ENCODE measurements around the gene GYS1.
A peak's percentile ranks its signal among the peaks of the same experiment; 100 is the strongest.

GYS1 gene

GRCh38 chr19:48988860-48989259 is 4.2 kb downstream of the GYS1 start:
- DNase-seq (ENCODE audit: low read depth), result no peak

DNA sequence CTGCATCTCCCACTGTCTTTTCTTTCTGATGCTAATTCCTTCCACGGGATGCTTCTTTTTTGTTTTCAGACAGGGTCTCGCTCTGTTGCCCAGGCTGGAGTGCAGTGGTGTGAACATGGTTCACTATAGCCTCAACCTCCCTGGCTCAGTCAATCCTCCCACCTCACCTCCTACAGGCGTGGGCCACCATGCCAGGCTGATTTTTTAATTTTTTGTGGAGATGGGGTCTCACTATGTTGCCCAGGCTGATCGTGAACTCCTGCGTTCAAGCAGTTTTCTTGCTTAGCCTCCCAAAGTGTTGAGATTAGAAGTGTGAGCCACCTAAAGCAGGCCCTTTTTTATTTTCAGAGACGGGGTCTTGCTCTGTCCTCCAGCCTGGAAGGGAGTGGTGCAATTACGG is 4.8 kb downstream of the GYS1 start:
- no peak for DNase-seq (ENCODE audit: low read depth)

GRCh38 chr19:48987323-48987722 is 5.8 kb downstream of the GYS1 start:
- DNase-seq (ENCODE audit: low read depth), result no peak

DNA sequence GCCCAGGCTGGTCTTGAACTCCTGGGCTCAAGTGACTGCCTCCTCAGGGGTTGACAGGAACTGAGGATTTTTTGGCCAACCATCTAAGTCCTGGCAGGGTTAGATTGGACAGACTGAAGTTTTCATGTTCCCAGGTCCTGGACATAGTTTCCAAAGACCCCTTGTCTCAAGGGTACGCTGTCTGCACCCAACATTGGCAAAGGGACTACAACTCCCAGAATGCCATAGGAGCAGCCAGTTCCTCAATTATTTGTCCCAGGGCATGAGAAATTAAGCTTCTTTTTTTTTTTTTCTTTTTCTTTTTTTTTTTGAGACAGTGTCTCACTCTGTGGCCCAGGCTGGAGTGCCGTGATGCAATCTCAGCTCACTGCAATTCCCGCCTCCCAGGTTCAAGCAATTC is 6.9 kb downstream of the GYS1 start:
- no peak for DNase-seq (ENCODE audit: low read depth)

- DNase-seq (ENCODE audit: low read depth), result no peak
Observed at GRCh38 chr19:48985711-48986110, 7.4 kb downstream of the GYS1 start.

GRCh38 chr19:48982280-48982679 is 10.8 kb downstream of the GYS1 start:
- no peak for DNase-seq (ENCODE audit: low read depth)

DNA sequence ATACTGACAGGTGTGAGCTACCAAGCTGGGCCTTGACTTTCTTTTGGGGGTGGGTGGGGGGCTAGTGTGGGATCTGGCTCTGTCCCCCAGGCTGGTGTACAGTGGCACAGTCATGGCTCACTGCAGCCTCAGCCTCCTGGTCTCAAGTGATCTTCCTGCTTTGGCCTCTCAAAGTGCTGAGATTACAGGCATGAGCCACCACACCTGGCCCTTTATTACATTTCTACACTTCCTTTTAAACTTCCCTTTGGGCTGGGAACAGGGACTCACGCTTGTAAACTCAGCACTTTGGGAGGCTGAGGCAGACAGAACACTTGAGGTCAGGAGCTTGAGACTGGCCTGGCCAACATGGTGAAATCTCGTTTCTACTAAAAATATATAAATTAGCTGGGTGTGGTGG is 16.0 kb downstream of the GYS1 start:
- no peak for DNase-seq (ENCODE audit: low read depth)

- DNase-seq (ENCODE audit: low read depth), result no peak
Observed at GRCh38 chr19:48975947-48976847, 16.9 kb downstream of the GYS1 start.

DNA sequence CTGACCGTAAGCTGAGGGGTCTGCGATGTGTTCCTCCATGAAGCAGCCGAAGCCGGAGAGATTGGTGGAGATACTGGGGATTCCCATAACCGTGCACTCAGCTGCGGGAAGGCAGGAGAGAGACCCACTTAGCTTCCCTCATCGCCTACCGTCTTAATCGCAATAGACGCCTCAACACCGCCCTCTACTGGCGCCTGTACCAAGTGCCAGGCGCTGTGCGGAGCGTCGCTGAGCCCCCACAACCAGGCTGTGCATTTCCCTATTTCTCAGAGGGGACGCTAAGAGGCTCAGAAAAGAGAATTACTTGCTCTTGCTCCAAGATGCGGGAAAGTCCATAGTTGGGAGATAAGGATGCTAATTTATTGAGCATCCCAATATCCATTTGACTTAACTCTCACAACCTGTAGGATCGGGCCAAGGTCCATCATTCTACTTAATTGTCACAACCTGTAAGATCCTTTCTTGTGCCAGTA is 22.1 kb downstream of the GYS1 start:
- DNase-seq (ENCODE audit: low read depth), result no peak

GRCh38 chr19:48970139-48970766 is 22.9 kb downstream of the GYS1 start:
- DNase-seq (ENCODE audit: low read depth), result no peak

DNA sequence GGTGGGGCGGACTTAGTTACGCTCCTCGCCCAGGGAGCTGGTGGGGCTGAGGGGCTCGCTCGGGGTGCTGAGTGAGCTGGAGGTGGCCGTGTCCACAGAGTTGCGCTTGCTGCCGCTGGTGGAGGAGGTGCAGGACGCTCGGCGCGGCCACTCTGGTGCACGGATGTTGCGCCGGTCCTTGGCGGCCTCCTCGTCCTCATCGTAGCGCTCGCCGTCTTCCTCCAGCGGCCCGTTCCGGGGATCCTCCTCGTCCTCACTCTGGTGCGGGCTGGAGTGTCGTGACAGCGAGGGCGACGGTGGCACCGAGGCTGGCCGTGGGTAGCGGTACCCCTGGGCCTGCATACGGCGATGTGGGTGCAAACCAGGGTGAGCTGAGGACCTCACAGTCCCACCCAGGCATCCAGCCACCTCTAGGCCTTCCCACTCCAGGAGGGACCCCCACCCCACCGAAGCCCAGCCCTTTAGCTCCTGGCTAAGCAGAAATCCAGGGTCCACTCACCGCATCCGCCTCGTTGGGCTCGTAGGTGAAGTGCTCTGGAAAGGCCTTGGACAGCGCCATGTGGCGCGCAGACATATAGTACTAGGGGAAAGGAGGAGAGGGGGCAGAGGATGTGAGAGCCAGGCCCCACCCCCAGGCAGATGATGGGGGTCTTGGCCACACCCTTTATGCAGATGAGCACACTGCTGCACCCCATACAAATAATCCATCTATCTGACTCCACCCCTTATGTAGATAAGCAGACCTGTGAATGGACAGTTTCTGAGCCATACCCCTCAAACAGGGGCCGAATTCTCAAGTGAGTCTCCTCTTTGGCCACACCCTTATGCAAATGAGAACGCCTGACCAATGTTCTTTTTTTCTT is 23.6 kb downstream of the GYS1 start:
- no peak for DNase-seq (ENCODE audit: low read depth)

GRCh38 chr19:48968813-48969218 is 24.3 kb downstream of the GYS1 start:
- DNase-seq (ENCODE audit: low read depth), result no peak

DNA sequence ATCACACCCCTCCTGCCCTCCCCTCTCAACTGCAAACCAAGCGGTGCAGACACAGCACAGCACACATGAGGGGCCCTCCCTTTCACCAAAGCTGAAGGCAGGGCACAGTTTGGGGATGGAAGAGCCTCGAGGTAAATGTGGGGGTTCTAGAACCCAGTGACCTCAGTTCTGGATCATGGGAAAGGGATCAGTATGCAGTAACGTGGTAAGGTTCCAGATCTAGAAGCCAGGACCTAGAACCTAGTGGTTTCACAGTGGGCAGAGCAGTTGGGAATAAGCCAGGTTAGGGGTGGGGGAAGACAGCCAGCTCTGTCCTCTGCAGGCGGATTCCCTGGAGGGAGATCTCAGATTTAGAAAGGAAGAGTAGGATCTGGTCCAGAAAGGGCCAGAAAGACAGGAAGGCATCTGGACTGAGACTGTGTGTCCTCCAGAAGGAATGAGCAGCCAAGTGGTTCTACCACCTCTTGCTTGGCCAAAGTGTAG is 24.9 kb downstream of the GYS1 start:
- DNase-seq (ENCODE audit: low read depth), result no peak

DNA sequence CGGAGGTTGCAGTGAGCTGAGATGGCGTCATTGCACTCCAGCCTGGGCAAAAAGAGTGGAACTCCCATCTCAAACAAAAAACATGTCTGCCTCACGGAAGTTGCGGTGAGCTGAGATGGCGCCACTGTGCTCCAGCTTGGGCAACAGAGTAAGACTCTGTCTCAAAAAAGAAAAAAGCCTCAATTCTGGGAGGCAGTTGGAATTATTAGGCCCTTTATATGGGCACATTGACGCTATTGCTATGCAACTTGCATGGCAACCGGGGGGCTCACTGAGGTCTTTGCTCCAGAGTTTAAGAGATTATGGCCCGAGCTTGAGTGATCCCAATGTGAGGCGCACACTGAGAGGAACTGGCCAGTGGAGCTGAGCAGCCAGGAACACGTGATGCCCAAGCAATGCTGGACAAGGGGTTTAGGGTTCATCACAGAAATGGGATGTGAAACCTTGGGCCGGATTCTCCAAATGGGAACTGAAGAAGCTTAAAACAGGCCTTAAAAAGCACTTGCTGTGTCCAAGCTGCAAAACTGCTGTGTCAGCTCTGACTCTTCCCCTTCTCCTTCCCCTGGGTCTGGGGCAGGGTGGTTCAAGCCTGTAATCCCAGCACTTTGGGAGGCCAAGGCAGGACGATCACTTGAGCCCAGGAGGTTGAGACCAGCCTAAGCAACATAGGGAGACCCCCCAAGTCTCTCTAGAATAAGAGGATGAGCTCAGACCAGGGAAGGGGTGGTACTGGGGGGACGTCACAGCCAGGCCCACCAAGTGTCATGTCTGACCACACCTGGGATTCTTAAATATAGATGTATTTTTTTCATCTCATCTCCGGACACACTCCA is 25.5 kb downstream of the GYS1 start:
- DNase-seq (ENCODE audit: low read depth), result peak; percentile 42

DNA sequence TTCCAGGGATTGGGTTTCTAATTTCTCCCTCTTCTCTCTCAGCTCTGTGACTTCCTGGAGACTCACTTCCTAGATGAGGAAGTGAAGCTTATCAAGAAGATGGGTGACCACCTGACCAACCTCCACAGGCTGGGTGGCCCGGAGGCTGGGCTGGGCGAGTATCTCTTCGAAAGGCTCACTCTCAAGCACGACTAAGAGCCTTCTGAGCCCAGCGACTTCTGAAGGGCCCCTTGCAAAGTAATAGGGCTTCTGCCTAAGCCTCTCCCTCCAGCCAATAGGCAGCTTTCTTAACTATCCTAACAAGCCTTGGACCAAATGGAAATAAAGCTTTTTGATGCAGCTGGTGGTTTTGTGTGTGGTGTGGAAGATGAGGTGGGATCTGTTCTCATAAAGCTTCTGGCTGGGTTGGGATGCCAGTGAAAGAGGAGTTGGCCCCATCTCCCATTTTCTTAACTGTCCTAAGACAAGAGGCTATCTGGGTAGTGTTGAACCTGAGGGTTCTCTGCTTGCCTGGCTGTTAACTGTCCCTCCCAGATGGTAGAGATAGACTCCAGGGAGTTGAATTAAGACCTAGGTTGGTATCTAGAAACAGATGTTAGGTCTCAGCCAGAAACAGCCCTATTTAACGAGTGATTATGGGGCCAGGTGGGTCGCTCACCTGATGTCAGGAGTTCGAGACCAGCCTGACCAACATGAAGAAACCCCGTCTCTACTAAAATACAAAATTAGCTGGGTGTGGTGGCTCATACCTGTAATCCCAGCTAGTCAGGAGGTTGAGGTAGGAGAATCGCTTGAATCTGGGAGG is 26.4 kb downstream of the GYS1 start:
- no peak for DNase-seq (ENCODE audit: low read depth)

GRCh38 chr19:48965806-48966540 is 27.1 kb downstream of the GYS1 start:
- no peak for DNase-seq (ENCODE audit: low read depth)

DNA sequence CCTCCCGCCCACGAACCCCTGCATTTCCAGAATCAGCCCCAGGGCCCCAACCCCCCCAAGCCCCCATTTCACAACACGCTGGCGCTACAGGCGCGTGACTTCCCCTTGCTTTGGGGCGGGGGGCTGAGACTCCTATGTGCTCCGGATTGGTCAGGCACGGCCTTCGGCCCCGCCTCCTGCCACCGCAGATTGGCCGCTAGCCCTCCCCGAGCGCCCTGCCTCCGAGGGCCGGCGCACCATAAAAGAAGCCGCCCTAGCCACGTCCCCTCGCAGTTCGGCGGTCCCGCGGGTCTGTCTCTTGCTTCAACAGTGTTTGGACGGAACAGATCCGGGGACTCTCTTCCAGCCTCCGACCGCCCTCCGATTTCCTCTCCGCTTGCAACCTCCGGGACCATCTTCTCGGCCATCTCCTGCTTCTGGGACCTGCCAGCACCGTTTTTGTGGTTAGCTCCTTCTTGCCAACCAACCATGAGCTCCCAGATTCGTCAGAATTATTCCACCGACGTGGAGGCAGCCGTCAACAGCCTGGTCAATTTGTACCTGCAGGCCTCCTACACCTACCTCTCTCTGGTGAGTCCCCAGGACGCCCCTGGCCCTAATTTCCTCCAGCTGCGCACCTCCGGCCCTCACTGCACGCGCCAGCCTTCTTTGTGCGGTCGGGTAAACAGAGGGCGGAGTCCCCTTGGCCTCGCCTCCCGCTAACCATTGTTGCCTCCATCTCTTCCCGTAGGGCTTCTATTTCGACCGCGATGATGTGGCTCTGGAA is 27.9 kb downstream of the GYS1 start, which contains the start of gene FTL:
TSS of gene FTL (plus strand) at position 270 of the 766 bp plus-strand sequence. CDS start at position 469, 199 bp downstream.
- peak; percentile 78 for DNase-seq (ENCODE audit: low read depth)

DNA sequence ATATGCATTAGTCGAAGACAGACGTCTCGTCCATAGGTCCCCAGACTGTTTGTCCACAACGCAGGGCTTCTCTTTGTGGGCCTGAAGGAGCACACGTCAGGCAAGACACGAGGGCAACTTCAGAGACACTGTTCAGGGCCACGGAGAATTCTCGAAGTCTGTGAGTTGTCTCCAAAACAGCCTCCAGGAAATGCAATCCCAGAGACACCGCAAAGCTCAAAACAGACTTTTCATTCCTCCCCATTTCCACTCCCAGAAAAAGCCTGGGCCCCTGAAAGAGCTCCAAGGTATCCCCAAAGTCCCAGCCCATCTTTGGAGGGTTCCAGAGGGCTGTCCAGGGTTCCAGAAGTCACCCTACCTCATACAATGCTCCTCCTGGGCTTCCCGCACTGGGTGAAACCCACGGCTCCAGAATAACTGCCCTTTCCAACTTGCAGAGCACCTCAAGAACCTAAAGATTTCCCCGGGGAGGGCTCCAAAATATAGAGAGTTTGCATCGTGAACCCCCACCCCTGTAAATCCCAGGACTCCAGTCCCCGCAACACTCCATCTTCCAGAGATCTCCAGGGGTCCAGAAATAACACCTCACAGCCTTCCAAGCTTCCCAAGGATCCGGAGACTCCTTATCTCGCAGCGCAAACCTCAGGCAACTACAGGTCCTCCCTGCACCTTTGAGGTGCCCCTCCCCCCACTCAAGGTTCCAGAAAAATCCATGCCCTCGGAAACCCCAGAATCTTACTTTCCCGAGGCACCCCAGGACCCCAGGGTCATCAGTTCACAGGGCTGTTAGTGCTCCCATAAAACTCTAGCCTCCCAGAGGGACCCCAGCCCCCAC is 28.7 kb downstream of the GYS1 start:
- no peak for DNase-seq (ENCODE audit: low read depth)

Data from HS-5 (cell line).